Karpas-422 (cell line): ENCODE measurements around the gene NAMPT. TPM values are rescaled to one million over a fixed set of nuclear protein-coding genes. Genes with fewer than 3 reads are reported as not detected.
A peak's percentile ranks its signal among the peaks of the same experiment; 100 is the strongest.

Source experiments
- DNase-seq: peaks from one replicate; pipeline ENCODE4 v3.0.0-alpha.2; 2015
- H2AFZ ChIP-seq: fragments of 200-600 bp; sonication (generic); 2 replicates; pipeline ENCODE4 v1.6.1; 2014; ENCODE audit warnings: antibody characterized with exemption, low read length, mixed read lengths
- H3K27ac ChIP-seq: fragments of 200-600 bp; sonication (generic); 2 replicates; pipeline ENCODE4 v1.5.1; 2014; ENCODE audit warnings: mild to moderate bottlenecking, low read length, moderate library complexity
- H3K27me3 ChIP-seq: fragments of 200-600 bp; sonication (generic); 2 replicates; pipeline ENCODE4 v1.6.1; 2014; ENCODE audit warnings: low read length, mixed read lengths
- H3K36me3 ChIP-seq: fragments of 200-600 bp; sonication (generic); 2 replicates; pipeline ENCODE4 v1.6.1; 2014; ENCODE audit warnings: low read length, mixed read lengths; ENCODE audit not compliant: insufficient read depth
- H3K4me1 ChIP-seq: fragments of 200-600 bp; sonication (generic); 2 replicates; pipeline ENCODE4 v1.6.1; 2014; ENCODE audit warnings: mild to moderate bottlenecking, low read length, mixed read lengths
- H3K4me2 ChIP-seq: fragments of 200-600 bp; sonication (generic); 2 replicates; pipeline ENCODE4 v1.6.1; 2014; ENCODE audit warnings: low read length, low read depth, mild to moderate bottlenecking; ENCODE audit not compliant: poor library complexity, severe bottlenecking
- H3K4me3 ChIP-seq: fragments of 200-600 bp; sonication (generic); 2 replicates; pipeline ENCODE4 v1.5.1; 2014; ENCODE audit warnings: mild to moderate bottlenecking, antibody characterized with exemption, low read length, mixed read lengths
- H3K79me2 ChIP-seq: fragments of 200-600 bp; sonication (generic); 2 replicates; pipeline ENCODE4 v1.6.1; 2014; ENCODE audit warnings: mild to moderate bottlenecking, low read length, mixed read lengths
- H3K9ac ChIP-seq: fragments of 200-600 bp; sonication (generic); 2 replicates; pipeline ENCODE4 v1.6.0; 2014; ENCODE audit warnings: low read length
- H3K9me2 ChIP-seq: fragments of 200-600 bp; sonication (generic), shearing (Covaris generic); replicated peaks from 2 replicates; pipeline ENCODE4 v1.6.0; 2014; ENCODE audit warnings: mild to moderate bottlenecking, low read length, moderate library complexity; ENCODE audit not compliant: insufficient read depth
- H3K9me3 ChIP-seq: fragments of 300-700, 200-600 bp; sonication (generic); 2 replicates; pipeline ENCODE4 v1.6.1; 2014; ENCODE audit warnings: low read length, mixed read lengths
- H4K20me1 ChIP-seq: fragments of 200-600 bp; sonication (generic); 2 replicates; pipeline ENCODE4 v1.6.1; 2014; ENCODE audit warnings: mild to moderate bottlenecking, antibody characterized with exemption, low read length, low read depth; ENCODE audit not compliant: insufficient read depth
- total RNA-seq: library from RNA; depleted of rRNA; stranded (reverse); fragments of >200 nt; shearing (Covaris generic); gene quantifications from 2 replicates; pipeline ENCODE4 v1.2.3, GENCODE V29; 2014; ENCODE audit warnings: low replicate concordance

The NAMPT gene
- total RNA-seq, 1 experiment from 2014 or later = 87.4 TPM

GRCh38 chr7:106278695-106279094 is 6.1 kb downstream of the NAMPT start:
- Histone ChIP-seq H3K4me3 (no peak overlapping the region), H3K27ac (no peak overlapping the region), H3K9me3 (no peaks in the 10 kb centered on the region), H3K36me3 (peaks cover 42% of the 10 kb centered on the region), H3K4me2 (no peak overlapping the region), H3K79me2 (peaks cover 91% of the 10 kb centered on the region), H4K20me1 (peaks cover 15% of the 10 kb centered on the region; the same call in 1 of the 2 replicates), H3K9me2 (no peaks in the 10 kb centered on the region), H3K4me1 (peaks cover 51% of the 10 kb centered on the region), H3K9ac (no peak overlapping the region), H2AFZ (no peak overlapping the region), H3K27me3 (no peaks in the 10 kb centered on the region)
- DNase-seq = peak; percentile 31

GRCh38 chr7:106277976-106278375 is 6.8 kb downstream of the NAMPT start:
- no peaks in the 10 kb centered on the region for H3K27me3 ChIP-seq
- no peaks in the 10 kb centered on the region for H3K9me2 ChIP-seq
- H3K4me3 ChIP-seq = no peak overlapping the region
- H3K4me1 ChIP-seq = peaks cover 51% of the 10 kb centered on the region
- no peak overlapping the region for H3K27ac ChIP-seq
- no peak overlapping the region for H3K9ac ChIP-seq
- H3K36me3 ChIP-seq = peaks cover 48% of the 10 kb centered on the region
- peaks cover 14% of the 10 kb centered on the region; the same call in 1 of the 2 replicates for H4K20me1 ChIP-seq
- H3K9me3 ChIP-seq = no peaks in the 10 kb centered on the region
- DNase-seq = no peak
- H3K4me2 ChIP-seq = no peak overlapping the region
- peaks cover 91% of the 10 kb centered on the region for H3K79me2 ChIP-seq
- no peak overlapping the region for H2AFZ ChIP-seq

GRCh38 chr7:106276513-106276912 is 8.3 kb downstream of the NAMPT start:
- no peaks in the 10 kb centered on the region for H3K9me3 ChIP-seq
- no peak overlapping the region for H3K27ac ChIP-seq
- no peak overlapping the region for H3K4me3 ChIP-seq
- H3K9me2 ChIP-seq = no peaks in the 10 kb centered on the region
- no peak overlapping the region for H3K4me2 ChIP-seq
- peak; percentile 17 for DNase-seq
- peaks cover 88% of the 10 kb centered on the region for H3K79me2 ChIP-seq
- H4K20me1 ChIP-seq = 0 out of 2 replicates have a peak, but pooled peaks cover 4% of the 10 kb centered on the region
- peaks cover 63% of the 10 kb centered on the region for H3K36me3 ChIP-seq
- no peak overlapping the region for H3K9ac ChIP-seq
- peaks cover 40% of the 10 kb centered on the region for H3K4me1 ChIP-seq
- H3K27me3 ChIP-seq = no peaks in the 10 kb centered on the region
- no peak overlapping the region for H2AFZ ChIP-seq

- H3K27ac ChIP-seq = peak overlapping the region; percentile 62
- no peaks in the 10 kb centered on the region for H3K9me2 ChIP-seq
- peak; percentile 54 for DNase-seq
- H3K4me2 ChIP-seq = no peak overlapping the region
- H3K79me2 ChIP-seq = peaks cover 64% of the 10 kb centered on the region
- no peak overlapping the region for H3K9ac ChIP-seq
- peaks cover 87% of the 10 kb centered on the region for H3K36me3 ChIP-seq
- H3K27me3 ChIP-seq = no peaks in the 10 kb centered on the region
- peaks cover 17% of the 10 kb centered on the region for H3K4me1 ChIP-seq
- no peaks in the 10 kb centered on the region for H3K9me3 ChIP-seq
- no peaks in the 10 kb centered on the region for H4K20me1 ChIP-seq
- H2AFZ ChIP-seq = no peak overlapping the region
- H3K4me3 ChIP-seq = no peak overlapping the region
These were observed 11.6 kb downstream of the NAMPT start for GRCh38 chr7:106273009-106273668.

- Histone ChIP-seq H2AFZ (no peak overlapping the region), H3K27ac (no peak overlapping the region), H3K9me2 (no peaks in the 10 kb centered on the region), H3K36me3 (peaks cover 78% of the 10 kb centered on the region), H3K4me1 (peaks cover 17% of the 10 kb centered on the region), H3K79me2 (peaks cover 38% of the 10 kb centered on the region; the same call in 1 of the 2 replicates), H4K20me1 (no peaks in the 10 kb centered on the region), H3K9ac (no peak overlapping the region), H3K4me3 (no peak overlapping the region), H3K9me3 (no peaks in the 10 kb centered on the region), H3K27me3 (no peaks in the 10 kb centered on the region), H3K4me2 (no peak overlapping the region)
- no peak for DNase-seq
These were observed 14.4 kb downstream of the NAMPT start for GRCh38 chr7:106270122-106270977.

GRCh38 chr7:106269254-106269961 is 15.4 kb downstream of the NAMPT start:
- Histone ChIP-seq H3K36me3 (peaks cover 78% of the 10 kb centered on the region), H3K27me3 (no peaks in the 10 kb centered on the region), H3K4me2 (no peak overlapping the region), H2AFZ (no peak overlapping the region), H3K9me3 (no peaks in the 10 kb centered on the region), H3K9me2 (no peaks in the 10 kb centered on the region), H3K4me3 (no peak overlapping the region), H4K20me1 (no peaks in the 10 kb centered on the region), H3K79me2 (peaks cover 33% of the 10 kb centered on the region; the same call in 1 of the 2 replicates), H3K9ac (no peak overlapping the region), H3K27ac (no peak overlapping the region), H3K4me1 (peaks cover 15% of the 10 kb centered on the region)
- DNase-seq = no peak

GRCh38 chr7:106265133-106265532 is 19.6 kb downstream of the NAMPT start:
- H3K79me2 ChIP-seq = peaks cover 9% of the 10 kb centered on the region
- no peaks in the 10 kb centered on the region for H4K20me1 ChIP-seq
- DNase-seq = no peak
- H3K4me2 ChIP-seq = no peak overlapping the region
- H3K4me1 ChIP-seq = no peaks in the 10 kb centered on the region
- H3K9me3 ChIP-seq = no peaks in the 10 kb centered on the region
- H3K27me3 ChIP-seq = no peaks in the 10 kb centered on the region
- peaks cover 71% of the 10 kb centered on the region for H3K36me3 ChIP-seq
- no peak overlapping the region for H3K4me3 ChIP-seq
- no peak overlapping the region for H3K9ac ChIP-seq
- H2AFZ ChIP-seq = no peak overlapping the region
- H3K27ac ChIP-seq = no peak overlapping the region
- H3K9me2 ChIP-seq = no peaks in the 10 kb centered on the region
